AG09309 (cell line): ENCODE data around the gene PRR23C.

Experiments used
- DNase-seq: peaks from one replicate; pipeline ENCODE4 v3.0.0-alpha.2; 2010; ENCODE audit warnings: low read depth
- H3K4me3 ChIP-seq: 2 replicates; pipeline ENCODE4 v1.5.1; 2011; ENCODE audit warnings: mild to moderate bottlenecking, low read depth, low read length, moderate library complexity; ENCODE audit not compliant: control insufficient read depth
- TF ChIP-seq, protein P1 (sequence below): IDR thresholded peaks from 2 replicates; pipeline ENCODE4 v1.5.1; 2011; ENCODE audit warnings: mild to moderate bottlenecking, low read depth, low read length, inconsistent platforms; ENCODE audit not compliant: insufficient read depth, control insufficient read depth; ENCODE audit errors: missing control alignments

PRR23C gene

DNA sequence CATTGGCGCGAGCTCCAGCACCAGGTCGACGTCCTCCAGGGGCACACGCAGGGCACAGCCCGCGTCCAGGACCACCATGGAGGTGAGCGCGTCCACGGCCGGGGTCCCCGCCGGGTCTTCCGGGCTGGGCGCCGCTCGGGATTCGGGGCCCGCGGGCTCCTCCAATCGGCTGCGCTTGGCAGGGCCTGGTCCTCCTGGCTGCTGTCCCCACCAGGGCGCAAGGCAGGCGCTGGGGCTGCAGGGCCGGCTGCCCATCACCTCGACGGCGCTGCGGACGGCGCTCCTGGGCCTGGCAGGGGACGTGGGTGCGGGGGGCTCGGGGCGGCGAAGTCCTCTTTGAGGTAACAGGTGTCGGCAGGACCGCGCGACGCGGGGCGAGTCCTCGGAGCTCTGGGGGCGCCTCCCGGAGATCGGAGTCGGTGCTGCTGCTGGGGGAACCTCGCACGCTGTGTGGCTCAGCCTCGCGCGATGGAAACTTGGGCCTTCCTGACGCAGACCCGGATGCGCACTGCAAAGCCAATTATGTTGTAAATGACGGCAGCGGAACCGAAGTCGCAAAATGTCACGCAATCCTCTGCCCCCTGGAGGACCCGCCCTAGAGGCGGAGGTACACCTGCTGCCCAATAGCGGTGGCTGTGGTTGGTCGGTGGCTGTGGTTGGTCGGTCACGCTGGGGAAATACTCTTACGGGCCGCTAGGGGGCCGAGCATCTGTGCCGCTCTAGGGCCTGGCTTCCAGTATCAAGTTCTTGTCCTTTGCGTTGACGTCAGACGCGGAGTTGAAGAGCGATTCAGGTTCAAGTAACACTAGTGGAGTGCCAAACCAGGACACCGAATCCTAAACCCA, at the start of gene PRR23C:
TSS of gene PRR23C (minus strand) at position 527 of the 845 bp plus-strand sequence. CDS start at position 255, 272 bp downstream.
- no peak within 1 kb of the TSS for H3K4me3 ChIP-seq
- no peak for DNase-seq
- TF ChIP-seq, protein P1, sequence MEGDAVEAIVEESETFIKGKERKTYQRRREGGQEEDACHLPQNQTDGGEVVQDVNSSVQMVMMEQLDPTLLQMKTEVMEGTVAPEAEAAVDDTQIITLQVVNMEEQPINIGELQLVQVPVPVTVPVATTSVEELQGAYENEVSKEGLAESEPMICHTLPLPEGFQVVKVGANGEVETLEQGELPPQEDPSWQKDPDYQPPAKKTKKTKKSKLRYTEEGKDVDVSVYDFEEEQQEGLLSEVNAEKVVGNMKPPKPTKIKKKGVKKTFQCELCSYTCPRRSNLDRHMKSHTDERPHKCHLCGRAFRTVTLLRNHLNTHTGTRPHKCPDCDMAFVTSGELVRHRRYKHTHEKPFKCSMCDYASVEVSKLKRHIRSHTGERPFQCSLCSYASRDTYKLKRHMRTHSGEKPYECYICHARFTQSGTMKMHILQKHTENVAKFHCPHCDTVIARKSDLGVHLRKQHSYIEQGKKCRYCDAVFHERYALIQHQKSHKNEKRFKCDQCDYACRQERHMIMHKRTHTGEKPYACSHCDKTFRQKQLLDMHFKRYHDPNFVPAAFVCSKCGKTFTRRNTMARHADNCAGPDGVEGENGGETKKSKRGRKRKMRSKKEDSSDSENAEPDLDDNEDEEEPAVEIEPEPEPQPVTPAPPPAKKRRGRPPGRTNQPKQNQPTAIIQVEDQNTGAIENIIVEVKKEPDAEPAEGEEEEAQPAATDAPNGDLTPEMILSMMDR, result peak; percentile 16

DNA sequence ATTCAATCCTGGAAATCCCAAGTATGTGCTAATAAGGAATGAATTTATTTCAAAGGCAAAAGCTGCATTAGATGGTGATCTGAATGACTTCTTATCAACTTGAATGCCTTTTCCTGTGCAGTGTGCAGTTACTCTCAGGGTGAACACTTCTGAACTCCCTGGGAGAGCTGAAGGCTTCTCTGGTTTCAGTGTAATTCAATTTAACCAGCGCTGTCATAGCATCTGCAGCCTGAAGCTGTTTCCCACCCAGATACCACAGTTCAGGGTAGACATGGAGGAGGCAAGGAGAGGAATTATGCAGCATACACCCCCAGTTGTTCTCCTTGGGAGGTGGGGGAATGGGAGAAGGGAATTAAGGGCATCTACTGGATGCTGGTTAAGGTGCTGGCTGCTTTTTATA, 49.1 kb upstream of the PRR23C start:
- TF ChIP-seq, protein P1, result no peak
- DNase-seq, result no peak
- H3K4me3 ChIP-seq, result no peak overlapping the region

DNA sequence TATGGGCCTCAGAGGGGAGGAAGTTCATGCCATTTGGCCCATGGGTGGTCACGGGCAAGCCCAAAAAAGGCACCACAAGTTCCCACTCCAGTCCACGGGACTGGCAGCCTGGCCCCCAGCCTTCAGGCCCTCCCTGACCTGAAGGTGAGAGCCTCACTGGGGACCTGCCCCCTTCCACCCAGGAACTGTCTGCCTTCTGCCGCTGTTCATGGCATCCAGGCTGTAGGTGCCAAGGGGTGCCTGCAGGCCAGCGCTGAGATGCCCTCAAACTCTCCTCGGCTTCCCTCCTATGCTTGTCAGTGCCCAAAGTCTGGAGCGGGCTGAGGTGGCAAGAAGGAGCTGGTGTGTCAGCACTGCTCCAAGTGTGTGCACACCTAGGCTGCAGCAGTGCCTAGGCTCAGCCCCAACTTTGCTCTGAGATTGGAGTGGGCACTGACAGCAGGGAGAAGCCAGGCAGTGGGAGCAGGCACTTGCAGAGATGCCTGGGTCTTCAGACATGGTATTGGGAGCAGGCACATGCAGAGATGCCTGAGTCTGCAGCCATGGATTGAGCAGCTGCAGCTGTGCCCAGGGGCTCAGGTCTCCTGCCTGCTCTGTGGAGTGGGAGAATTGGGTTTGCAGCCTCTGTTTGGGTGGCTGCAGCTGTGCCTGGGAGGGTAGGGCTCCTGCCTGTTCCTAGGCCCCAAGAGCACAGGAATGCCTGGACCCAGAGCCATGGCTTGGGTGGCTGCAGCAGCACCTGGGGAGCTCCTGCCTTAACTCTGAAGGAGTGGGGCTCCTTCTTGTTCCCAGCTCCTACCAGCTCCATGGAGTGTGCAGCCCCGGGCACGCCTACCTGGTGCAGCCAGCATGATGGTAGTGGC, 44.0 kb upstream of the PRR23C start:
- no peak for DNase-seq
- TF ChIP-seq, protein P1, result no peak
- H3K4me3 ChIP-seq, result no peak overlapping the region

DNA sequence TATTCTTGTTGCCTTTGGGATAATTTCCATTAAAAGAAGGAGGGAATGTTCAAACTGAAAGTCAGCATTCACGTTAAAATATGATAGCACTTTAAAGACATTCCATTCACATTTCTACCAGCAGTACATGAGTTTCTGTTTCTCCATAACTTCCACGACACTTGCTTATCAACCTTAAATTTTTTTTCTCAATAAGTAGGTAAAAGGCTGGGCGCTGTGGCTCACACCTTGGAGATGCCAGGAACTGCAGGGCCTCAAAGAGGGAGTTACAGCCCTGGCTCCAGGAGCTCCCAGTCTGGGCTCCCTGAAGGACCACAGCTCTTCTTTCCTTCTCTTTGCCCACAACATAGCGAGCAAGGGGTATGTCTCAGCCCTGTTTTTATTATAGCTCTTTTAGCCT, 42.9 kb upstream of the PRR23C start:
- DNase-seq, result no peak
- TF ChIP-seq, protein P1, result no peak
- H3K4me3 ChIP-seq, result no peak overlapping the region

DNA sequence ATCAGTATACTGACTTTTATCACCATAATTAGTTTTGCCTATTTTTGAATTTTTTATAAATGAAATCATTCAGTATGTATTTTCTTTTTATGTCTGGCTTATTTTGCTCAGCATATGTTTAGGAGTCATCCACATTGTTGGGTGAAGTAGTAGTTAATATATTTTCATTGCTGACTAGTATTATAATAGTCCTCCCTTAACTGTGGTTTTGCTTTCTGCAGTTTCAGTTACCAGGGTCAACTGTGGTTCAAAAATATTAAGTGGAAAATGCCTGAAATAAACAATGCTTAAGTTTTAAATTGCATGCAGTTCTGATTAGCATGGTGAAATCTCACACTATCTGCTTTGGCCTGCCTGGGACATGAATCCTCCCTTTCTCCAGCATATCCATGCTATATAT, 39.5 kb upstream of the PRR23C start:
- no peak overlapping the region for H3K4me3 ChIP-seq
- DNase-seq, result no peak
- TF ChIP-seq, protein P1, result no peak

DNA sequence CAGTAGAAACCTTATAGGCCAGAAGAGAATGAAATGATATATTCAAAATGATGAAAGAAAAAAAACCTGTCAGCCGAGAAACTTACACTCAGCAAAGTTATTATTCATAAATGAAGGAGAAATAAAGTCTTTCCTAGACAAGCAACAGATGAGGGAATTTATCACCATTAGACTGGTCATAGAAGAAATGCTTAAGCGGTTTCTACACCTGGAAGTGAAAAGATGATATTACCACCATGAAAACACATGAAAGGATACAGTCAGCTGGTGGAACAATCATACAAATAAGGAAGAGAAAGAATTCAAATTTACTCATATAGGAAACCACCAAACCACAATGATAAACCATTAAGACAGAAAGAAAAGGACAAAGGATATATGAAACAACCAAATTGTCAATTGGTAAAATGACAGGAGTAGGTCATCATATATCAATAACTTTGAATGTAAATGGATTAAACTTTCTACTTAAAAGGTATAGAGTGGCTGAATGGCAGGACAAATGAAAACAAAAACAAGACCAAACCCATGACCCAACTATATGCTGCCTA, 29.9 kb upstream of the PRR23C start:
- TF ChIP-seq, protein P1, result no peak
- DNase-seq, result no peak
- no peak overlapping the region for H3K4me3 ChIP-seq
